OCI-LY3 (cell line): ENCODE results near the gene CUX1.

Source experiments
- EZH2phosphoT487 ChIP-seq: fragments of 200-600 bp; shearing (Covaris generic); IDR thresholded peaks from 2 replicates; pipeline ENCODE4 v1.6.1; 2018; ENCODE audit warnings: antibody characterized with exemption, mixed run types, low read depth
- TF ChIP-seq, protein P1 (sequence below): fragments of 200-600, 300-600 bp; sonication (generic); IDR thresholded peaks from 2 replicates; pipeline ENCODE4 v1.5.1; 2014; ENCODE audit warnings: antibody characterized with exemption, low read length, low read depth

DNA sequence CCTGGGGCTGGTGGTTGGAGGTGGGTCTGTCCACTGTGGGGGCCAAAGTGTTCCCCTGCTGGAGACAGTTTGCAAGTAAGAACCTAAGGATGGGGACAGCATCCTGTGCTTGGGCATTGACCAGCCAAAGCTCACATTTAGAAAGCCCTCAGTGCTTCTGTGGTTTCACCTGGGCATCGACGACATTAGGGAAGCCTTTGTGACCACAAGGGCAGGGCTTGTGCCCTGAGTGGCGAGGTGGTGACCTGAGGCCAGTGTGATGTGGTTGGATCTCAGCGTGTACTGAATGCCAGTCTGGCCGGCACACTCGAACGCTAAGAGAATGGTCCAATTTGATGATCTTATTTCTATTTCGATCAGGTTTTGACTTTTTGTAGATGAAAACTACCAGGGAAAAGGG lies 437.1 kb downstream of the CUX1 start:
- TF ChIP-seq, protein P1, sequence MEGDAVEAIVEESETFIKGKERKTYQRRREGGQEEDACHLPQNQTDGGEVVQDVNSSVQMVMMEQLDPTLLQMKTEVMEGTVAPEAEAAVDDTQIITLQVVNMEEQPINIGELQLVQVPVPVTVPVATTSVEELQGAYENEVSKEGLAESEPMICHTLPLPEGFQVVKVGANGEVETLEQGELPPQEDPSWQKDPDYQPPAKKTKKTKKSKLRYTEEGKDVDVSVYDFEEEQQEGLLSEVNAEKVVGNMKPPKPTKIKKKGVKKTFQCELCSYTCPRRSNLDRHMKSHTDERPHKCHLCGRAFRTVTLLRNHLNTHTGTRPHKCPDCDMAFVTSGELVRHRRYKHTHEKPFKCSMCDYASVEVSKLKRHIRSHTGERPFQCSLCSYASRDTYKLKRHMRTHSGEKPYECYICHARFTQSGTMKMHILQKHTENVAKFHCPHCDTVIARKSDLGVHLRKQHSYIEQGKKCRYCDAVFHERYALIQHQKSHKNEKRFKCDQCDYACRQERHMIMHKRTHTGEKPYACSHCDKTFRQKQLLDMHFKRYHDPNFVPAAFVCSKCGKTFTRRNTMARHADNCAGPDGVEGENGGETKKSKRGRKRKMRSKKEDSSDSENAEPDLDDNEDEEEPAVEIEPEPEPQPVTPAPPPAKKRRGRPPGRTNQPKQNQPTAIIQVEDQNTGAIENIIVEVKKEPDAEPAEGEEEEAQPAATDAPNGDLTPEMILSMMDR, result no peak
- no peak for TF ChIP-seq EZH2phosphoT487
